IPS-11a (cell line): Measurements from ENCODE around the gene VPS9D1.

Source experiments
- H3K4me3 ChIP-seq: one replicate; pipeline ENCODE4 v1.5.1; 2013; ENCODE audit warnings: low read depth, low read length, control low read depth

The VPS9D1 gene

GRCh38 chr16:89732918-89733242, 12.2 kb upstream of the VPS9D1 start:
- no peak overlapping the region for H3K4me3 ChIP-seq

- no peak overlapping the region for H3K4me3 ChIP-seq
These were observed 11.6 kb upstream of the VPS9D1 start for GRCh38 chr16:89732142-89732917.

- H3K4me3 ChIP-seq, result no peak overlapping the region
These were observed 10.0 kb upstream of the VPS9D1 start for GRCh38 chr16:89730610-89731234.

- H3K4me3 ChIP-seq, result no peak overlapping the region
These were observed 9.3 kb upstream of the VPS9D1 start for GRCh38 chr16:89729863-89730593.

- H3K4me3 ChIP-seq, result no peak overlapping the region
These were observed 8.6 kb upstream of the VPS9D1 start for GRCh38 chr16:89729293-89729692.

- H3K4me3 ChIP-seq, result no peak overlapping the region
These were observed 6.9 kb upstream of the VPS9D1 start for GRCh38 chr16:89727406-89728120.

GRCh38 chr16:89723279-89724250, 2.9 kb upstream of the VPS9D1 start:
- H3K4me3 ChIP-seq, result no peak overlapping the region

GRCh38 chr16:89722392-89723278, 1.9 kb upstream of the VPS9D1 start:
- peak overlapping the region; percentile 42 for H3K4me3 ChIP-seq

- H3K4me3 ChIP-seq, result peak overlapping the region; percentile 42
These were observed 1.1 kb upstream of the VPS9D1 start for GRCh38 chr16:89721546-89722391.

GRCh38 chr16:89720551-89720812, 216 bp downstream of the VPS9D1 start:
- H3K4me3 ChIP-seq, result peak overlapping the region; percentile 56

- no peak overlapping the region for H3K4me3 ChIP-seq
These were observed 2.8 kb downstream of the VPS9D1 start for GRCh38 chr16:89717688-89718505.

- no peak overlapping the region for H3K4me3 ChIP-seq
These were observed 3.6 kb downstream of the VPS9D1 start for GRCh38 chr16:89716916-89717687.

- no peak overlapping the region for H3K4me3 ChIP-seq
These were observed 4.2 kb downstream of the VPS9D1 start for GRCh38 chr16:89716493-89716892.

GRCh38 chr16:89712274-89712781, 8.4 kb downstream of the VPS9D1 start:
- H3K4me3 ChIP-seq, result peak overlapping the region; percentile 80

GRCh38 chr16:89711601-89712273, 9.0 kb downstream of the VPS9D1 start:
- H3K4me3 ChIP-seq, result peak overlapping the region; percentile 80
